HG03432 (cell line): Measurements from ENCODE around the gene GRM4.

ENCODE experiments used
- ATAC-seq: cut with Tn5 transposase; IDR thresholded peaks from one replicate; pipeline ENCODE4 v1.9.1; 2021; ENCODE audit warnings: mild to moderate bottlenecking, moderate library complexity; ENCODE audit not compliant: unreplicated experiment

GRM4 gene

GRCh38 chr6:34086558-34086957 lies 59.3 kb downstream of the GRM4 start:
- no peak for ATAC-seq

DNA sequence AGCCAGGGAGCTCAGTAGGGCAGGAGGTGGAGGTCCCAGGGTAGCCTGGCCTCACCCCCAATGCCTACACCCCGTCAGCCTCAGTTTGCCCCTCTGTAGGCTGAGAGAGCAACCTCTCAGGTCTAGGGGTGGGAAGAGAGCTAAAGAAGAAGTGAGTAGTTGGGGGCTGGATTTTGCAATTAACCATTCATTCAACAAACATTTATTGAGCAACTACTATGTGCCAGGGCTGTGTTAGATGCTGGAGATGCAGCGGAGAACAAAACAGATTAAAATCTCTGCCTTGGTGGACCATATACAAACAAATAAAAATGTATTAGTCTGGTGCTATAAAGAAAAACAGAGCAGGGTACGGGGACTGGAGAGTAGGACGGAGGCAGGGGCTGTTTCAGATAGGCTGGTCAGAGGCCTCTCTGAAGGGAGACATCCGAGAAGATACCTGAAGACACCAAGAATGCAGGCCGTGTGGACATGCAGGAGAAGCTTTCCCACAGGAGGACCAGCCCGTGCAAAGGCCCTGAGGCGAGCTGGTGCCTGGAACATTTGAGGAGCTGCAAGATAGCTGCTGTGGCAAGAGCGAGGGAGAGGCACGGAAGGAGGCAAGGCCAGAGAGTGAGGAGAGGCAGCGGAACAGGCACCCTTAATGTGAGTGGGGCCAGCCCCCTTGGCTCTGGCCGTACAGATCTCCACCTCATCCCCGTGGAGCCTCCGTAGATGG lies 60.3 kb downstream of the GRM4 start:
- ATAC-seq: no peak

- no peak for ATAC-seq
These were observed 61.1 kb downstream of the GRM4 start for GRCh38 chr6:34084591-34085290.

DNA sequence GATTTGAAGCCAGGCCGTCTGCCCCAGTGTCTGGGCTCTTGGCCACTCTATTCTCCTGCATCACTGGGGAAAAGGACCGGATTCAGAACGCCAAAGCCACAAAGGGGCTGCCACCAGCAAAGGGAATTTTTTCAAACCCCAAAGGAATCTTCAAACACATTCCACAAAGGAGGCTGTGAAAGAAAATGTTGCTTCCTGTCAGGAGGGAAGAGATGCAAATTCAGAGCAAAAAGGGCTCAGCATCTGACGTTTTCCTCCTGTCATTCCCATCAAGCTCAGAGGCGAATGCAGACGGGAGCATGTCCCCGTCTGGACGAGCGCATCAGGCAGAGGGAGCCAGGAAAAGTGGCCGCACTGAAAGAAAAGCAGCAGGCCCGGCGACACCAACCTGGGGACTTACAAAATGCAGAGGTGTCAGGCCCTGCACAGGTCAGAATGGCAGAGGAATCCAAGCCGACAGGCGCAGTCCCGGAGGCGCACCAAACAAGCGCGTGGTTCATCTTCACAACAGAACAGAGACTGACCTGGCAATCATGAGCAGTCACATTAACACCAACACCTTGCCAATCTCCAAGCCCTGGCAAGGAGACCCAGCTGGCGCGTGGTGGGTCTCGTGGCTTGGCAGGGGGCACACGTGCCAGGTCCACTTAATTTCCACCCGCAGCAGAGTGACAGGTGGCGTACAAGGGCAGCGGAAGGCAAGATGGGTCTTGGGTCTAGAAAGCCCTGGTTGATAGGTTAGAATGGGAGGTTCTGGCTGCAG lies 62.8 kb downstream of the GRM4 start:
- no peak for ATAC-seq

GRCh38 chr6:34082348-34082747 lies 63.5 kb downstream of the GRM4 start:
- no peak for ATAC-seq

DNA sequence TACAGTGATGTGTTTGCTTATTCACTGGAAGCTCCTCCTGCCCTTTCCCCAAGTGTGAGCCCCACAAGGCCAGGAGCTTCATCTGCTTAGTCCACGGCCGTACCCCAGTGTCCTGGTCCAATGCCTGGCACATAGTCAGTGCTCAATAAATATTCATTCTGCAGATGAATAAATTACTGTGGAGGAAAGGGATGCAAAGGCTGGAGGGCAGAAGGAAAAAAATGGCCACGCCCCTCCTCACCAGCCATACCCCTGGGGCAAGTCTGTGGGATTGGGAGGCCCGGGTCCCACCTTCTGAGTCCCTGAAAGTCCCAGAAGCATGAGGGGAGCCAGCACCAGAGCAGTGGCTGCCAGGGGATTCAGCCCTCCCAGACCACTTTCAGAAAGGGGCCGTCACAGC lies 65.5 kb downstream of the GRM4 start:
- no peak for ATAC-seq

DNA sequence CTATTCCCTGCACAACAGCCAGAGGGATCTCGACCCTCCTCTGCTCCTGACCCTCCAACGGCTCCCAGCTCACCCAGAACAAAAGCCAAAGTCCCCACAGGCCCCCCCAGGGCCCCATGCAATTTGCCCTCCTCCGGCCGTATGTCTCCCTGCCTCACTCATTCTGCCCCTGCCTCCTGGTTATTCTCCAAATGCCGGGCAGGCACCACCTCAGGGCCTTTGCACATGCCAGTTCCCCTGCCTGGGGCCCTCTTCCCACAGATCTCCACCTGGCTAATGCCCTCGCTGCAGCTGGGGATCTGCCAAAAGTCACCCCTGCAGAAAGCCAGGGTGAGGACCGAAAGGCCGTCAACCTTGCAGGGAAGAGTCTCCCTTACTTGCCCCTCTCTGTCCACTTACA lies 66.0 kb downstream of the GRM4 start:
- no peak for ATAC-seq

DNA sequence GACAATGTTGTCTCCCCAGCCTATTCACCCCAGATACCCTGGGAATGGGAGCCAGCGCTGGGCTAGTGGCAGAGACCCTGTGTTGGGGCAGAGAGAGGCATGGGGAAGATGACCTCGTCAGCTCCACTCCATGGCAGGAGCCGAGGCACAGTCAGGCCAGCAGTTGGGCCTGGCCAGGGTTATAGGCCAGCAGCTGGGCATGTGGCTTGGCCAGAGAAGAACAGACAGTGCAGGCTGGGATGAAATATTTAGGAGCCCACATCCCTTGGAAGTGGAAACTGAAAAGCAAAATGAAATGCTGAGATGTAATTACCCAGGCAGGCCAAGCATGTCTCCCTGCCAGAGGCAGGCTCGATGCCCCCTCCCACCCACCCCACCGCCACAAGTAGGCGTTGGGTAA lies 70.0 kb downstream of the GRM4 start:
- no peak for ATAC-seq

DNA sequence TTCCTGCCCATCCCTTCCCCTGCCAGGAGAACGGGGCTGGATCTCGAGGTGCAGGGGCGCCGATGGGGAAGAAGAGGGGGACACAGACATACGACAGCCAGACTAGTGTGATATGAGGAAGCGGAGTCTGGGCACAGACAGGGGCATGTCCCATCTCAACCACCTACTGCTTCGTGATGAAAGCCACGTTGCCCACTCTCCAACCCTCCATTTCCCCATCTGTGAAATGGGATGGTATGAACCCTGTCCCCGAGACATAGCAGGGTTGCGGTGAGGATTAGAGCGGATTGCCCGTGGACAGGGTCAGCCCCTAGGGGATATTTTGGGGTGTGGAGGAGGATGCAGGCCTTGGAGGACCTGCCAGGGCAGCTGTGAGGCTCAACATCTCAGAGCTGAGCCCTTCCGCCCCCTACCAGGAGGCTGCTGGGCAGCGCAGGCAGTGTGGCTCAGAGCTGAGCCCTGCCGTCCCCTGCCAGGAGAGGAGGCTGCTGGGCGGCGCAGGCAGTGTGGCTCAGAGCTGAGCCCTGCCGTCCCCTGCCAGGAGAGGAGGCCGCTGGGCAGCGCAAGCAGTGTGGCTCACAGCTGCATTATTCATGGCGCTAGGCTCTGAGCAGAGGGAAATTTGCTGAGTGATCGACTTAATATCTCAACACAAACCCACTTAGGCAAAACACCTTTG lies 71.7 kb downstream of the GRM4 start:
- no peak for ATAC-seq

- no peak for ATAC-seq
These were observed 72.3 kb downstream of the GRM4 start for GRCh38 chr6:34073540-34073939.

- ATAC-seq: no peak
These were observed 73.2 kb downstream of the GRM4 start for GRCh38 chr6:34072727-34073126.

DNA sequence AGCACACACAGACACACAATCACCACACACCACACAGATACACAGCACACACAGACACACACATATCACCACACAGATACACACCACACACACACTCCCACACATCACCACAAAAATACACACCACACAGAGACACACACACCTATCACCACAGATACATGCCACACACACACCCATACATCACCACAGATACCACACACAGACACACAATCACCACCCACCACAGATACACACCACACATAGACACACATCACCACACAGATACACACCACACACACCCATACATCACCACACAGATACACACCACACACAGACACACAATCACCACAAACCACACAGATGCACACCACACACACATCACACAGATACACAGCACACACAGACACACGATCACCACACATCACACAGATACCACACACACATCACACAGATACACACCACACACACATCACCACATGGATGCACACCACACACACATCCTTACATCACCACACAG lies 74.0 kb downstream of the GRM4 start:
- ATAC-seq: no peak

DNA sequence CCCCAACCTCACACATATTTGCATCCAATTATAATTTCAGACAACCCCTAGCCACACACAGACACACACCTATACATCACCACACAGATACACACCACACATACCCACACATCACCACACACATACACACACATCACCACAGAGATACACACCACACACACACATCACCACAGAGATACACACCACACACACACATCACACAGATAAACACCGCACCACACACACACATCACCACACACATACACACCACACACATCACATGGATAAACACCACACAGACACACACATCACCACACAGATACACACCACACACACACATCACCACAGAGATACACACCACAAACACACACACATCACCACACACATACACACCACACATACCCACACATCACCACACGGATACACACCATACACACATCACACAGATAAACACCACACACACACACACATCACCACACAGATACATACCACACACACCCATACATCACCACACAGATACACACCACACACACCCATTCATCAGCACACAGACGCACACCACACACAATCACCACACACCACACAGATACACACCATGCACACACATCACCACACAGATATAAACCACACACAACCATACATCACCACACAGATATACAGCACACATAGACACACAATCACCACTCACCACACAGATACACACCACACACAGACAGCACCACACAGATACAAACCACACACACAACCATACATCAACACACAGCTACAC lies 74.6 kb downstream of the GRM4 start:
- no peak for ATAC-seq

DNA sequence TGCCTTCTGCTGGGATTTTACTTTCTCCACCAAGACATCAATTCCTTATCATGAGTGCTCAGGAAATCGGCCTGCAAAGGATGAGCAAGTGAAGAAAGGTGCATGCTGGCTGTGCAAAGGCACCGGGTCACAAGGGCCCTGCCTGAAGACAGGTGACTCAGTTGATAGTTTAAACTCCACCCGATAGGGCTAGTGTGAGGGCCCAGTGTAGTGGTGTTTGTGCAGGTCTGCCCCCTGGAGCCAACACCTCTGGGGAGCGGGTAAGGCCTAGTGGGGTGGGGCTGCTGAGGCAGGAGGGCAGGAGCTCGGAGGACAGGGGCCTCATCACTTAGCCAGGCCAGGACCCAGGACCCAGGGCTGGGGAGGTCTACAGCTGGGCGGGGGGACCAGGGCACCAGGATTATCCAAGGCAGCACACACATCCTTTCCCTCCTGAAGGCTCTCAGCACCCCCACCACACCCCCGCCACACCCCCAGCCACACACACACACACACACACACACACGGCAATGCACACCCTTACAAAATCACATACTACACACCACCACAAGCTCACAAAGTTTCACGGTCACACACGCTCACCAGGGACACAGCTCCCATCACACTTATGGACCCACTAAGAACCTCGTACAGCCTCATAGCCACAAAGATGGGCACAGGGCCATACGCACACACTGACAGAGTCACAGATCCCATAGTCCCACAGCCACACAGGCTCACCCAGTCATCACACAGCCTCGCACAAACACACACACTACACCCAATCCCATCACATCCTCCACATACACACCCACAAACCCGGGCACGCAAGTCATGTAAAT lies 75.4 kb downstream of the GRM4 start:
- no peak for ATAC-seq

DNA sequence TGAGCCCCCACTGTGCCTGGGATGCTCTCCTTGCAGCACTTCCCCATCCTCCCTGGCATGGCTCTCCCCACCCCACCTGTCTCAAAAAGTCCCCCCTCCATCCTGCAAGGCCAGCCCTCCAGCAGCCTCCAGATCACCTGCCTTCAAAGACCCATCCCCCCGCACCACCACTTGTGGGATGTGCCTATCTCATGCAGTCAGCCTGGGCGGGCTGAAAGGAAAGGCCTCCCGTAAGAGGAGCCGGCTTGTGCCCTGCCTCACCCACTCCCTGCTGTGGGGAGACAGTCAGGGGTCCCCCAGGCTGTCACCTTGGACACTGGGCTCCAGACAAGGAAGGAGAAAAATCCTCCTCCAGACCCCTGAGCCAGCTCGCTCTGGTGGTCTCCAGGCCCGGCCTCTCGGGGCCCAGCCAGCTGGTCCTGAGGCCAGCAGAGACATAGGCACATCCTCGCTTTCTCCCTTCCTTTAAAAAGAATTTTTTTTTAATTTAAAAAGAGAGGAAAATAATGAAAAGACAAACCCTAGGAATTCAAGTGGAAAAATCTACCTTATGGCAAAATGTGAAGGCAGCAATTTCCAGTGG lies 77.3 kb downstream of the GRM4 start:
- no peak for ATAC-seq

GRCh38 chr6:34067814-34068213 lies 78.1 kb downstream of the GRM4 start:
- no peak for ATAC-seq

GRCh38 chr6:34066772-34067770 lies 78.8 kb downstream of the GRM4 start:
- no peak for ATAC-seq

GRCh38 chr6:34066218-34066571 lies 79.7 kb downstream of the GRM4 start:
- no peak for ATAC-seq
